Right renal pelvis (tissue), 4 donors: ENCODE data around the gene ANO9. TPM values are rescaled to one million over a fixed set of nuclear protein-coding genes. Genes with fewer than 3 reads are reported as not detected.
"Not testable (repeated sequence)": the region's sequence is repeated elsewhere in the genome, so short reads cannot be mapped to it uniquely, and the experiment has no call there.

ENCODE experiments used
- DNase-seq, 4 donors: peaks; one replicate each; pipeline ENCODE4 v3.0.0-alpha.2; 2013; ENCODE audit warnings: low read depth in 4 of 4, low spot score in 3 of 4, missing footprints in 1 of 4
- polyA plus RNA-seq, 4 donors: library from polyadenylated mRNA; unstranded; fragments of 120-200 nt; gene quantifications; one replicate each; pipeline ENCODE4 v1.2.1, GENCODE V29; 2013; ENCODE audit not compliant: insufficient read length in 4 of 4

The ANO9 gene
- polyA plus RNA-seq, 4 donors: 7.8 to 12.7 (median 9.6) TPM

- no peak for DNase-seq
These were observed 51.6 kb downstream of the ANO9 start for GRCh38 chr11:390175-390574.

- not testable (repeated sequence) for DNase-seq
These were observed 52.4 kb downstream of the ANO9 start for GRCh38 chr11:389369-389768.

GRCh38 chr11:387193-387793 is 54.5 kb downstream of the ANO9 start:
- DNase-seq: no peak

GRCh38 chr11:386483-386882 is 55.3 kb downstream of the ANO9 start:
- no peak for DNase-seq

DNA sequence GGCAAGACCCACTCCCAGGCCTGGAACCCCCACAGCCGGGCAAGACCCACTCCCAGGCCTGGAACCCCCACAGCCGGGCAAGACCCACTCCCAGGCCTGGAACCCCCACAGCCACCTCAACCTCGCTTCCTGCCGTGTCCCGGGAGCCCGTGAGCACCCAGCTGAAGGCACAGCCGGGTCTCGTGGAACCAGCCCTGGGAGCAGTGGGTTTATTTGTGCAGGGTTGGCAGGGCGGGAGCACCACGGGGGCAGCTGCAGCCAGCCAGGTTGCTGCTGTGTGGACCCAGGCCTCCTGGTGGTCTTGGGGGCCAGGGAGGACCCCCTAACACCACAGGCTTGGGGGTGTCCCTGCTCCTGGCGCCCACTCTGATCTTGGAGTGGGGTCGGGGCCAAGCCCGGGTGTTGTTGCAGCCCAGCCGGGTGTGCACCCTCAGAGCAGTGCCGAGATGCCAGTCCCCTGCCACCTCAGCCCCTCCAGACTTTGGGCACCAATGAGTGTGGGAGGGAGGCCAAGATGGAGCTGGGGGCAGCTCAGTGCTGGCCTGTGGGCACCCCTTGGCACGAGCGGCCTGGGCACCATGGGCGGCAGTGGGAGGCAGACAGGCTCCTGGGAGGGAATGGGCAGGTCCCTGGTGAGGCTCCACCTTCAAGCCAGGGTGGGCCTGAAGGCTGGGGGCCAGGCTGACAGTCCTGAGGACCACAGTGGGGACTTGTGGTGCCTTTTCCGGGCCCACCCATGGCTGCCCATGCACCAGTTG is 56.0 kb downstream of the ANO9 start:
- no peak for DNase-seq

DNA sequence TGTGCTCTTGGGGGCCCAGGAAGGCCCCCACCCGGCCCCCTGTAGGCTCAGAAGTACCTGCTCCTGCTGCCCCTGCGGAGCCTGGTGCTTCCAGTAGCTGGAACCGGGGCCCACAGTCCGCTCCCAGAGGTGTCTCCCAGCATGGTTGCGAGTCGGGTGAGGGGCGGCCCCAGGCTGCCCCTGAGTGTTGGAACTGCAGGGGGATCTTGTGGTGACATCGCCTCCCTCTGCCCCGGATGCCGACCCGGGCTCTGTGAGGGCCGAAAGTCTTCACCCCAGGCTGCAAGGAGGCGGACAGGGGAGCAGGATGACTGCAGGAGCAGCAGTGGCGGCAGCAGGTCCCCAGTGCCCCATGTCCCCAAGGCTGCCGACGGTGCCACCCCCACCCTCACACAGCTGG is 57.3 kb downstream of the ANO9 start:
- no peak for DNase-seq

GRCh38 chr11:383431-383830 is 58.4 kb downstream of the ANO9 start:
- DNase-seq: no peak

GRCh38 chr11:382081-382629 is 59.7 kb downstream of the ANO9 start:
- no peak for DNase-seq

GRCh38 chr11:381501-382072 is 60.2 kb downstream of the ANO9 start:
- no peak for DNase-seq

DNA sequence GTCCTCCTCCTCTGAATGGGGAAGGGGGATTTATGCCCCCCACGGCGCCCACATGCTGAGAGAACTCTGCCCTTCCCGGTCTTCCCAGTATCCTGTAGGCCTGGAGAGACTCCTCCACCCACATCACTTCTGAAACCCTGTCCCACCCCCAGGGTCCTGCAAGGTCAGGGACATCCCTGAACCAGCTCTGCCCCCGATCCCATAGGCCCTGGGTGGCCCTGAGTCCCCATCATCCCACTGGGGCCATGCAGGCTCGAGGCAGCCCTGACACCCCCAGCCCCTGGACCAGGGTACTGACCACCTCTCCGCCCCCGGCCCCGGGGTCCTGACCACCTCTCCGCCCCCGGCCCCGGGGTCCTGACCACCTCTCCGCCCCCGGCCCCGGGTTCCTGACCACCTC is 60.8 kb downstream of the ANO9 start:
- no peak for DNase-seq

- DNase-seq: no peak
These were observed 61.3 kb downstream of the ANO9 start for GRCh38 chr11:380491-380890.

- DNase-seq: no peak
These were observed 61.7 kb downstream of the ANO9 start for GRCh38 chr11:380095-380480.

GRCh38 chr11:379205-380094 is 62.4 kb downstream of the ANO9 start:
- DNase-seq: no peak

- no peak for DNase-seq
These were observed 63.8 kb downstream of the ANO9 start for GRCh38 chr11:377883-378500.

DNA sequence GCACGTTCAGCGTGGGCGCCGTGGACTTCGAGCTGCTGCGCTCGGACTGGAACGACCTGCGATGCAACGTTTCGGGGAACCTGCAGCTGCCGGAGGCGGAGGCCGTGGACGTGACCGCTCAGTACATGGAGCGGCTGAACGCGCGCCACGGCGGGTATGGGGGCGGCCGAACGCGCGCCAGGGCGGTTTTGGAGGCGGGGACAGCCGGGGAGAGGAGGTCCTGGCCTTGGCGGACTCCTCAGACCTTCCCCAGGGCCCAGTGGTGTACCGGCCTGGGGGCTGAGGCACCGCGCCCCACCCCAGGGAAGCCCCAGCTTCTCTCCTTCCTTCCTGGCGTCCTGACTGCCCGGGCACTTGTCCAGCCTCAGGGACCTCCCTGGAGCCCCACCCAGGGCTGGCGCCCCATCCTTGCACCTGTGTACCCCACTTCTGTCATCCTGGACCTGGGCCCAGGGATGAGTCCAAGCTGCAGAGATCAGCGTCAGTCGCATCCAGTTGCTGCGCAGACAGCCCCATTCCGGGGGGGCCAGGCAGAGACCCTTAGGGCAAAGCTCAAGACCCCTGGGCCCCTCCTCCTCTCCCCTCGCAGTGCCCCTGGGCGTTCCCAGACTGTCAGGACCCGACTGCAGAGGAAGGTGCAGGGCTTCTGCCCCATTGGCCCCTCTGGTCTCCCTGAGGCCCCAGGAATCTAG is 64.5 kb downstream of the ANO9 start:
- DNase-seq: no peak

DNA sequence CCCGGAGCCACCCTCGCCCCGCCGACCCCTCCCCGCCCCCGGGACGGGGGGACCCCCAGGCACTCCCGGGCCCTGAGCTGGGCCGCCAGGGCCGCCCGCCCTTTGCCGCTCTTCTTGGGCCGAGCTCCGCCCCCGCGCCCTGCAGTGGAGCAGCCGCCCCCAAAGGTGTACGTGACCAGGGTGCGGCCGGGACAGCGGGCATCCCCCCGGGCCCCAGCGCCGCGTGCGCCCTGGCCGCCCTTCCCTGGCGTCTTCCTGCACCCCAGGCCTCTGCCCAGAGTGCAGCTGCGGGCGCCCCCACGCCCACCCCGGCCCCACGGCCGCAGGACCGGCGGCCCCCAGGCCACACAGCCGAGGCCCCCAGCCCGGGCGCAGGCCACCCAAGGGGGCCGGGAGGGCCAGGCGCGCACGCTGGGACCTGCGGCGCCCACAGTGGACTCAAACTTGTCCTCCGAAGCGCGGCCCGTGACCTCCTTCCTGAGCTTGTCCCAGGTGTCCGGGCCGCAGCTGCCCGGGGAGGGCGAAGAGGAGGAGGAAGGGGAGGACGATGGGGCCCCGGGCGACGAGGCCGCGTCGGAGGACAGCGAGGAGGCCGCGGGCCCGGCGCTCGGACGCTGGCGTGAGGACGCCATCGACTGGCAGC is 65.2 kb downstream of the ANO9 start:
- no peak for DNase-seq

GRCh38 chr11:375065-376025 is 66.5 kb downstream of the ANO9 start:
- DNase-seq: no peak
